ENCODE measurements around the gene CEACAM5. TPM values are rescaled to one million over a fixed set of nuclear protein-coding genes. Genes with fewer than 3 reads are reported as not detected.

The CEACAM5 gene
- total and polyA plus RNA-seq, 3 donors from 2014 or later, result 0.24 to 0.50 (median 0.33) TPM

- no peaks in the 10 kb centered on the region for H3K36me3 ChIP-seq (ENCODE audit: low read depth, missing control alignments)
- TF ChIP-seq CTCF (IDR thresholded peaks at IDR 0.05) (no peak), POLR2A (IDR thresholded peaks at IDR 0.05) (no peak)
These were observed 25.7 kb downstream of the CEACAM5 start for GRCh38 chr19:41734156-41734555.

GRCh38 chr19:41734585-41734984 lies 26.2 kb downstream of the CEACAM5 start:
- Histone ChIP-seq H3K4me1 (no peaks in the 10 kb centered on the region), H3K27me3 (no peaks in the 10 kb centered on the region), H3K4me3 (no peak overlapping the region), H3K36me3 (ENCODE audit: low read depth, missing control alignments) (no peaks in the 10 kb centered on the region), H3K9me3 (no peaks in the 10 kb centered on the region), H3K27ac (no peak overlapping the region)
- DNase-seq, result no peak
- intact Hi-C loops (cut with DNase I; ENCODE audit: low total_unique reads), result no loop called here
- WGBS, 2 donors, result 68 to 84% methylated on average over 3 of the region's 3 CpGs
- TF ChIP-seq CTCF (IDR thresholded peaks at IDR 0.05), result no peak
- no peak for TF ChIP-seq POLR2A (IDR thresholded peaks at IDR 0.05)

More at GRCh38 chr19:41734156-41734555, 25.7 kb downstream of the CEACAM5 start:
- DNase-seq, result no peak
- Histone ChIP-seq H3K27me3 (no peaks in the 10 kb centered on the region), H3K4me3 (no peak overlapping the region), H3K4me1 (no peaks in the 10 kb centered on the region), H3K27ac (no peak overlapping the region), H3K9me3 (no peaks in the 10 kb centered on the region)
- intact Hi-C loops (cut with DNase I; ENCODE audit: low total_unique reads), result no loop called here
- WGBS, 2 donors, result 78 to 80% methylated on average over 4 of the region's 4 CpGs

- no peaks in the 10 kb centered on the region for H3K4me1 ChIP-seq
- no peaks in the 10 kb centered on the region for H3K27me3 ChIP-seq
- intact Hi-C loops (cut with DNase I; ENCODE audit: low total_unique reads), result no loop called here
- H3K36me3 ChIP-seq (ENCODE audit: low read depth, missing control alignments), result no peaks in the 10 kb centered on the region
- WGBS, 2 donors, result 81 to 84% methylated on average over 5 of the region's 5 CpGs
- H3K4me3 ChIP-seq, result no peak overlapping the region
- TF ChIP-seq CTCF (IDR thresholded peaks at IDR 0.05) (no peak), POLR2A (IDR thresholded peaks at IDR 0.05) (no peak)
- no peaks in the 10 kb centered on the region for H3K9me3 ChIP-seq
- DNase-seq, result no peak
- H3K27ac ChIP-seq, result no peak overlapping the region
These were observed 26.7 kb downstream of the CEACAM5 start for GRCh38 chr19:41735071-41735600.

- WGBS, 2 donors, result 61 to 78% methylated on average over 3 of the region's 3 CpGs
- intact Hi-C loops (cut with DNase I; ENCODE audit: low total_unique reads), result no loop called here
- Histone ChIP-seq H3K4me1 (no peaks in the 10 kb centered on the region), H3K27me3 (no peaks in the 10 kb centered on the region), H3K4me3 (no peak overlapping the region), H3K9me3 (no peaks in the 10 kb centered on the region), H3K36me3 (ENCODE audit: low read depth, missing control alignments) (no peaks in the 10 kb centered on the region), H3K27ac (no peak overlapping the region)
- no peak for DNase-seq
- TF ChIP-seq POLR2A (IDR thresholded peaks at IDR 0.05), result no peak
- no peak for TF ChIP-seq CTCF (IDR thresholded peaks at IDR 0.05)
These were observed 30.9 kb downstream of the CEACAM5 start for GRCh38 chr19:41739361-41739760.

Measured in testis (tissue), 3 donors.